GM12878 (cell line): Measurements from ENCODE around the gene SEPHS1. TPM values are rescaled to one million over a fixed set of nuclear protein-coding genes. Genes with fewer than 3 reads are reported as not detected.

Experiments used
- ATAC-seq: fragments of 200-7000 bp; cut with Tn5 transposase; 3 replicates; pipeline ENCODE4 v1.9.1; 2020; ENCODE audit warnings: mild to moderate bottlenecking, moderate library complexity
- BruUV-seq: library from RNA; stranded (reverse); fragments of 400-500 nt; replicated peaks from 2 replicates; lab custom pipeline; 2021; lab: Mats Ljungman, UMichigan
- CTCF ChIA-PET: fragments of 300-600 bp; sonication (Branson Sonifier 250); formaldehyde crosslinking; extraction: SDS; loops from one replicate; lab custom pipeline; 2021; ENCODE audit warnings: inconsistent platforms; lab: Yijun Ruan, JAX
- POLR2A ChIA-PET: fragments of 350-600 bp; formaldehyde crosslinking; extraction: SDS; loops from one replicate; lab custom pipeline; 2021; ENCODE audit warnings: inconsistent platforms; lab: Charles Lee
- RAD21 ChIA-PET: fragments of 300-600 bp; sonication (Branson Sonifier 250); formaldehyde crosslinking; loops from one replicate; lab custom pipeline; 2023; ENCODE audit warnings: antibody characterized with exemption; ENCODE audit not compliant: unreplicated experiment; lab: Charles Lee
- SMC1A ChIA-PET: fragments of 300-600 bp; sonication (Branson Sonifier 250); formaldehyde crosslinking; loops from one replicate; lab custom pipeline; 2023; ENCODE audit not compliant: unreplicated experiment, uncharacterized antibody; lab: Charles Lee
- DNase-seq: peaks from one replicate; pipeline ENCODE4 v3.0.0-alpha.2; 2011; ENCODE audit warnings: low read depth, low spot score
- FAIRE-seq: peaks from 3 replicates; lab custom pipeline; 2011; peaks lifted over from hg19 to GRCh38; lab: Jason Lieb, UNC
- H2AFZ ChIP-seq: 2 replicates; pipeline ENCODE4 v1.6.0; 2011; ENCODE audit warnings: low read depth, low read length, control low read depth; ENCODE audit not compliant: control insufficient read depth
- H3K27ac ChIP-seq: 2 replicates; pipeline ENCODE4 v1.5.1; 2011; ENCODE audit warnings: control low read depth; ENCODE audit not compliant: control insufficient read depth, insufficient read depth
- H3K27me3 ChIP-seq, 2 experiments: replicated peaks in 1 of 2; 2 replicates each; pipeline versions ENCODE4 v1.6.0 to v1.6.1; 2011; ENCODE audit warnings: low read length in 1 of 2; ENCODE audit not compliant: control insufficient read depth in 2 of 2, insufficient read depth in 2 of 2
- H3K36me3 ChIP-seq, 2 experiments: 2 replicates each; pipeline ENCODE4 v1.5.1; 2011; ENCODE audit warnings: low read length in 1 of 2; ENCODE audit not compliant: control insufficient read depth in 2 of 2, insufficient read depth in 2 of 2
- H3K4me1 ChIP-seq: 2 replicates; pipeline ENCODE4 v1.6.1; 2011; ENCODE audit warnings: mild to moderate bottlenecking, low read length, moderate library complexity, mixed read lengths; ENCODE audit not compliant: control insufficient read depth, insufficient read depth
- H3K4me2 ChIP-seq: 2 replicates; pipeline ENCODE4 v1.6.0; 2011; ENCODE audit warnings: control low read depth; ENCODE audit not compliant: control insufficient read depth, insufficient read depth
- H3K4me3 ChIP-seq: fragments of 200-600 bp; sonication (generic); 2 replicates; pipeline ENCODE4 v1.5.1; 2016
- H3K79me2 ChIP-seq: 2 replicates; pipeline ENCODE4 v1.6.0; 2011; ENCODE audit warnings: low read length; ENCODE audit not compliant: control insufficient read depth, insufficient read depth
- H3K9ac ChIP-seq: 2 replicates; pipeline ENCODE4 v1.8.0; 2011; ENCODE audit warnings: low read length, control low read depth, mixed read lengths; ENCODE audit not compliant: control insufficient read depth, insufficient read depth
- H3K9me3 ChIP-seq: replicated peaks from 3 replicates; pipeline ENCODE4 v1.5.1; 2011; ENCODE audit warnings: mild to moderate bottlenecking, low read length; ENCODE audit not compliant: control insufficient read depth, insufficient read depth
- H4K20me1 ChIP-seq: 2 replicates; pipeline ENCODE4 v1.6.0; 2011; ENCODE audit not compliant: control insufficient read depth, insufficient read depth
- BCL3 ChIP-seq: IDR thresholded peaks from 2 replicates; pipeline ENCODE4 v1.6.1; 2011; ENCODE audit warnings: borderline replicate concordance, low read depth, mild to moderate bottlenecking, moderate library complexity, low read length; ENCODE audit not compliant: insufficient read depth, poor library complexity, severe bottlenecking
- BHLHE40 ChIP-seq, 2 experiments: fragments of 450-650 bp in 1 of 2; IDR thresholded peaks; 2 replicates each; pipeline ENCODE4 v1.6.1; 2011 to 2017; ENCODE audit warnings: low read depth in 2 of 2, borderline replicate concordance in 1 of 2, improper control_type of control experiment in 1 of 2, low read length in 1 of 2, mild to moderate bottlenecking in 1 of 2
- E2F8 ChIP-seq: fragments of 450-650 bp; IDR thresholded peaks from 2 replicates; pipeline ENCODE4 v1.6.1; 2018; ENCODE audit warnings: mild to moderate bottlenecking, low read depth, moderate library complexity; ENCODE audit not compliant: partially characterized antibody
- EED ChIP-seq: sonication (generic); IDR thresholded peaks from 2 replicates; pipeline ENCODE4 v1.6.1; 2016; ENCODE audit warnings: antibody characterized with exemption, low read depth
- HSF1 ChIP-seq: fragments of 150-350 bp; IDR thresholded peaks from 2 replicates; pipeline ENCODE4 v1.6.1; 2014; ENCODE audit warnings: mild to moderate bottlenecking, low read depth, low read length
- IKZF1 ChIP-seq: fragments of 450-650 bp; conservative IDR thresholded peaks from 2 replicates; pipeline ENCODE4 v1.6.1; 2017; ENCODE audit warnings: antibody characterized with exemption, mild to moderate bottlenecking
- SP1 ChIP-seq: IDR thresholded peaks from one replicate; pipeline ENCODE4 v1.6.1; 2011; ENCODE audit warnings: low read depth, low read length
- SREBF2 ChIP-seq: IDR thresholded peaks from 2 replicates; pipeline ENCODE4 v1.6.1; 2012; ENCODE audit warnings: mild to moderate bottlenecking, low read length
- STAT3 ChIP-seq: IDR thresholded peaks from 2 replicates; pipeline ENCODE4 v1.6.1; 2011; ENCODE audit warnings: low read depth, low read length, improper control_type of control experiment
- ZBTB11 ChIP-seq: fragments of 450-650 bp; formaldehyde crosslinking; IDR thresholded peaks from 2 replicates; pipeline ENCODE4 v1.5.0; 2022; ENCODE audit warnings: mild to moderate bottlenecking, missing genetic modification characterization
- WGBS: methylation state at CpG from one replicate; pipeline ENCODE4 v1.1.6; 2016; ENCODE audit warnings: low lambda C conversion rate; ENCODE audit not compliant: insufficient replicate concordance, insufficient coverage; ENCODE audit errors: missing lambda C conversion rate; 5-methylcytosine and 5-hydroxymethylcytosine counted together
- in situ Hi-C: fragments of 300-500 bp; cut with MboI; formaldehyde crosslinking; loops from 9 replicates; pipeline ENCODE4 v1.14.3; 2018; ENCODE audit warnings: mixed read lengths
- intact Hi-C: fragments of 100-400 bp; cut with micrococcal nuclease; formaldehyde crosslinking; loops from one replicate; pipeline ENCODE4 v1.14.2; 2022; ENCODE audit not compliant: unreplicated experiment
- polyA plus RNA-seq, 11 experiments: library from polyadenylated mRNA; depleted of rRNA in 4 of 11; unstranded in 6 of 11; stranded (reverse) in 5 of 11; fragments of >200 nt; fragmentation: Nextera tagmentation in 4 of 11; fragmentation: Illumina TruSeq in 1 of 11; extraction: Ambion mirVana in 4 of 11; extraction: Trizol in 1 of 11; gene quantifications; 1 replicate in 1 of 11; 2 replicates in 10 of 11; pipeline versions ENCODE4 v1.2.1 to v1.2.3, GENCODE V29; 2011 to 2016; ENCODE audit warnings: inconsistent platforms in 2 of 11, missing spikeins in 2 of 11, low read depth in 1 of 11
- total RNA-seq, 4 experiments: library from RNA; depleted of rRNA in 3 of 4; stranded (reverse); fragments of >200 nt in 3 of 4; fragmentation: Illumina TruSeq in 1 of 4; extraction: Trizol in 1 of 4; gene quantifications; 2 replicates each; pipeline versions ENCODE4 v1.2.1 to v1.2.3, GENCODE V29; 2013 to 2021

Gene SEPHS1
- total and polyA plus RNA-seq, 10 of the 15 experiments (the other 5 are each of a cell fraction or from before 2014, with no cell fraction given): 14.7 to 85.4 (median 48.5) TPM

- peaks cover 16% of the 10 kb centered on the region for H3K4me1 ChIP-seq
- no peaks in the 10 kb centered on the region for H3K36me3 ChIP-seq
- H3K4me3 ChIP-seq: no peak overlapping the region
- DNase-seq (no peak), ATAC-seq (no peak), FAIRE-seq (no peak)
- WGBS: 84% methylated on average over 19 of the region's 19 CpGs
- RAD21 ChIA-PET: no interaction called here
- H3K9ac ChIP-seq: no peak overlapping the region
- no peak overlapping the region for H3K27ac ChIP-seq
- BruUV-seq: no TSS peak
- POLR2A ChIA-PET: no interaction called here
- intact Hi-C loops: no loop called here
- no peaks in the 10 kb centered on the region for H3K27me3 ChIP-seq
- H3K4me2 ChIP-seq: no peak overlapping the region
- H3K79me2 ChIP-seq: no peaks in the 10 kb centered on the region
- CTCF ChIA-PET: interaction anchor here (1.5 to 3.0 kb wide), 2 partner anchors 10 to 20 kb away, joined by 5 to 12 read pairs; no protein-coding TSS in a partner anchor
- in situ Hi-C loops: no loop called here
- SMC1A ChIA-PET: interaction anchor here (0.6 to 1.3 kb wide), 2 partner anchors 12 to 43 kb away, joined by 3 to 4 read pairs; no protein-coding TSS in a partner anchor
- H4K20me1 ChIP-seq: no peaks in the 10 kb centered on the region
- no peaks in the 10 kb centered on the region for H3K9me3 ChIP-seq
- no peak overlapping the region for H2AFZ ChIP-seq
- TF ChIP-seq HSF1 (no peak), IKZF1 (no peak), SREBF2 (no peak), BCL3 (no peak), E2F8 (no peak), STAT3 (no peak), SP1 (no peak), BHLHE40 (IDR thresholded peaks at IDR 0.05; ENCODE audit: borderline replicate concordance in 1 of 2, low read depth in 2 of 2, low read length in 1 of 2) (no peak), ZBTB11 (CRISPR knock-in tag) (no peak), EED (no peak)
Measured at GRCh38 chr10:13291821-13292773, 56.0 kb downstream of the SEPHS1 start.
